ENCODE results near the gene MEIOSIN.
A peak's percentile ranks its signal among the peaks of the same experiment; 100 is the strongest.

DNA sequence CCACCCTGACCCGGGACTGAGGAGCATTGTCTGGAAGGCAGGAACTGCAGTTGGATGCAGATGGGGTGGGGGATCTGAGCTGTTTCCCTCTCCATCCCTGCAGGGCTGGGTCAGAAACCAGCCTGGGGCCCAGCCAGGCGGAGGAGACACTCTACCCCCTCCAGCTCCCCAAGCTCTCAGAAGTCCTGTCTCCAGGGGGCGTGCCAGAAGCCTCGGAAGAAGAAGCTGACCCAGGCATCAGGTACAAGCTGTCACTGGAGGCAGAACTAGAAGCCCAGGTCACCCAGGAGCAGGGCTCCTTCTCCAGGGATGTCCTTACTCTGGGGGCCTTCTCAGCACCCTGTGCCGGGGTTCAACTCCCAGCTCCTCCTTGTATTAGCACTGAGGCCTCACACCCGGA lies 20.3 kb downstream of the MEIOSIN start:
- TF ChIP-seq TCF7L2 (IDR thresholded peaks at IDR 0.05; ENCODE audit: low read depth, low read length) (no peak), FOXJ2 (tag; IDR thresholded peaks at IDR 0.05) (no peak), PTBP1 (IDR thresholded peaks at IDR 0.05; ENCODE audit: low read depth, low read length) (no peak), SMAD2 (IDR thresholded peaks at IDR 0.05; ENCODE audit: low read depth, low read length) (no peak), TARDBP (IDR thresholded peaks at IDR 0.05) (no peak), CTBP1 (IDR thresholded peaks at IDR 0.05; ENCODE audit: borderline replicate concordance) (no peak), ZNF232 (CRISPR knock-in tag; IDR thresholded peaks at IDR 0.05) (no peak), RB1 (IDR thresholded peaks at IDR 0.05; ENCODE audit: low read depth) (no peak), POLR3A (IDR thresholded peaks at IDR 0.05; ENCODE audit: borderline replicate concordance, extremely low read depth, insufficient read depth, insufficient read length) (no peak), ZNF609 (CRISPR knock-in tag; IDR thresholded peaks at IDR 0.05; ENCODE audit: borderline replicate concordance) (no peak), CTCF (IDR thresholded peaks at IDR 0.05 in 2 of 3, conservative IDR thresholded peaks at IDR 0.05 in 1 of 3; ENCODE audit: insufficient read depth in 2 of 3, low read depth in 1 of 3, low read length in 3 of 3) (peak in 2 of 3 experiments; percentile 31 to 43; a peak in 5 of 6 replicates)
